ENCODE measurements around the gene RARS2.

The RARS2 gene

GRCh38 chr6:87589693-87590416 is at the start of gene RARS2, which contains the start of gene ORC3:
TSS of gene RARS2 (minus strand) at chr6:87589987. CDS start at chr6:87589957, 30 bp downstream.
TSS of gene ORC3 (plus strand) at chr6:87590135. CDS start at chr6:87590169, 34 bp downstream.
- peak within 1 kb of the TSS; percentile 98 for H3K9ac ChIP-seq (ENCODE audit: insufficient read length, low read depth)
- no peaks in the 10 kb centered on the region for H3K4me1 ChIP-seq (ENCODE audit: insufficient read depth, insufficient read length)
- TF ChIP-seq ZNF274 (IDR thresholded peaks at IDR 0.05; ENCODE audit: low read depth, low read length) (no peak), YY1 (IDR thresholded peaks at IDR 0.05; ENCODE audit: insufficient read depth, insufficient read length) (peak; percentile 18), SUZ12 (IDR thresholded peaks at IDR 0.05; ENCODE audit: extremely low read depth, insufficient read depth, insufficient read length) (no peak)
- H3K9me3 ChIP-seq (ENCODE audit: insufficient read depth, low read length), result no peaks in the 10 kb centered on the region; the same call in 1 of the 2 replicates
- H3K27me3 ChIP-seq (ENCODE audit: insufficient read depth, insufficient read length), result no peaks in the 10 kb centered on the region
- H3K36me3 ChIP-seq (ENCODE audit: insufficient read depth, insufficient read length, low read length), result peaks cover 49% of the 10 kb centered on the region
- peak; percentile 79 for DNase-seq (ENCODE audit: low read depth, low spot score)
- H3K4me3 ChIP-seq (ENCODE audit: insufficient read length, low read depth), result peak within 1 kb of the TSS; percentile 98

- TF ChIP-seq SUZ12 (IDR thresholded peaks at IDR 0.05; ENCODE audit: extremely low read depth, insufficient read depth, insufficient read length) (no peak), YY1 (IDR thresholded peaks at IDR 0.05; ENCODE audit: insufficient read depth, insufficient read length) (no peak), ZNF274 (IDR thresholded peaks at IDR 0.05; ENCODE audit: low read depth, low read length) (no peak)
- no peak overlapping the region for H3K4me3 ChIP-seq (ENCODE audit: insufficient read length, low read depth)
- no peaks in the 10 kb centered on the region for H3K9me3 ChIP-seq (ENCODE audit: insufficient read depth, low read length)
- peaks cover 23% of the 10 kb centered on the region for H3K36me3 ChIP-seq (ENCODE audit: insufficient read depth, insufficient read length, low read length)
- no peaks in the 10 kb centered on the region for H3K27me3 ChIP-seq (ENCODE audit: insufficient read depth, insufficient read length)
- no peak overlapping the region for H3K9ac ChIP-seq (ENCODE audit: insufficient read length, low read depth)
- H3K4me1 ChIP-seq (ENCODE audit: insufficient read depth, insufficient read length), result no peaks in the 10 kb centered on the region
- DNase-seq (ENCODE audit: low read depth, low spot score), result no peak
Measured at GRCh38 chr6:87639373-87639772, 49.6 kb upstream of the RARS2 start.

DNA sequence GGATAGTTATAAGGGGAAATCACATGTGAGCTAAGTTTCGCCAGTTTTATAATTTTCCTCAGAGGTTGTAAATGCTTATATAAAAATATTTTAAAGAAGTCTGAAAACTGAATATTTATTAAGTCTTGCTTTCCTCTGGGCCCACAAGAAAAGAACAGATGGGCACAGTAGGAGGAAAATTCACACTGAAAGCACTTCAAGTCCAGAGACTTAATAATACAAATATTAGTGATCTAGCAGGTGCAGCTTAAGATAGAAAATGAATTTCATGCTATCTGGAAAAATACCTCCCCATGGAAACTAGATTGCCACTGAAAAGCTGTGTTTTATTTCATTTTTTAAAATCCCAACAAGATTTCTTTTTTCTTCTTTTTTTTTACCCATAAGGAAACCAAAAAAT is 47.3 kb upstream of the RARS2 start:
- Histone ChIP-seq H3K4me3 (ENCODE audit: insufficient read length, low read depth) (no peak overlapping the region), H3K9me3 (ENCODE audit: insufficient read depth, low read length) (no peaks in the 10 kb centered on the region), H3K4me1 (ENCODE audit: insufficient read depth, insufficient read length) (no peaks in the 10 kb centered on the region), H3K9ac (ENCODE audit: insufficient read length, low read depth) (no peak overlapping the region), H3K36me3 (ENCODE audit: insufficient read depth, insufficient read length, low read length) (peaks cover 27% of the 10 kb centered on the region), H3K27me3 (ENCODE audit: insufficient read depth, insufficient read length) (no peaks in the 10 kb centered on the region)
- TF ChIP-seq SUZ12 (IDR thresholded peaks at IDR 0.05; ENCODE audit: extremely low read depth, insufficient read depth, insufficient read length) (no peak), ZNF274 (IDR thresholded peaks at IDR 0.05; ENCODE audit: low read depth, low read length) (no peak), YY1 (IDR thresholded peaks at IDR 0.05; ENCODE audit: insufficient read depth, insufficient read length) (no peak)
- no peak for DNase-seq (ENCODE audit: low read depth, low spot score)

- Histone ChIP-seq H3K36me3 (ENCODE audit: insufficient read depth, insufficient read length, low read length) (peaks cover 27% of the 10 kb centered on the region), H3K27me3 (ENCODE audit: insufficient read depth, insufficient read length) (no peaks in the 10 kb centered on the region), H3K4me3 (ENCODE audit: insufficient read length, low read depth) (no peak overlapping the region), H3K4me1 (ENCODE audit: insufficient read depth, insufficient read length) (no peaks in the 10 kb centered on the region), H3K9ac (ENCODE audit: insufficient read length, low read depth) (no peak overlapping the region), H3K9me3 (ENCODE audit: insufficient read depth, low read length) (no peaks in the 10 kb centered on the region)
- no peak for DNase-seq (ENCODE audit: low read depth, low spot score)
- no peak for TF ChIP-seq SUZ12 (IDR thresholded peaks at IDR 0.05; ENCODE audit: extremely low read depth, insufficient read depth, insufficient read length)
- no peak for TF ChIP-seq YY1 (IDR thresholded peaks at IDR 0.05; ENCODE audit: insufficient read depth, insufficient read length)
- no peak for TF ChIP-seq ZNF274 (IDR thresholded peaks at IDR 0.05; ENCODE audit: low read depth, low read length)
Measured at GRCh38 chr6:87636315-87636714, 46.5 kb upstream of the RARS2 start.

DNA sequence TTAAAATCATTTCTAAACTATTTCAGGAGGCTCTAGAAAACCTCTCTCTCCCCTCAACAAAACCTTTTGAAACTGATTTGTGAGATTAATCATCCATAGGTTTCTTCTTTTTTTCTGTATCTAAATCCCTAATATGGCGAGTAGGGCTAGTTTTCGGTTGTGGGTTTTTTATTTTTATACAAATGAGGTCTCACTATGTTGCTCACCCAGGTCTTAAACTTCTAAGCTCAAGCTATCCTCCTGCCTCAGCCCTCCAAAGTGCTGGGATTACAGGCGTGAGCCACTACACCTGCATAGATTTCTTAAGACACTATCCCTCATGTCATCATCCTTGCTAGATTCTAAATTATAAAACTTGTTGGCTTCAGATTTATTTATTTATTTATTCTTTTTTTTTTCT is 44.1 kb upstream of the RARS2 start:
- no peak overlapping the region for H3K9ac ChIP-seq (ENCODE audit: insufficient read length, low read depth)
- H3K9me3 ChIP-seq (ENCODE audit: insufficient read depth, low read length), result no peaks in the 10 kb centered on the region
- TF ChIP-seq YY1 (IDR thresholded peaks at IDR 0.05; ENCODE audit: insufficient read depth, insufficient read length) (no peak), ZNF274 (IDR thresholded peaks at IDR 0.05; ENCODE audit: low read depth, low read length) (no peak), SUZ12 (IDR thresholded peaks at IDR 0.05; ENCODE audit: extremely low read depth, insufficient read depth, insufficient read length) (no peak)
- no peaks in the 10 kb centered on the region for H3K27me3 ChIP-seq (ENCODE audit: insufficient read depth, insufficient read length)
- no peaks in the 10 kb centered on the region for H3K4me1 ChIP-seq (ENCODE audit: insufficient read depth, insufficient read length)
- no peak for DNase-seq (ENCODE audit: low read depth, low spot score)
- H3K4me3 ChIP-seq (ENCODE audit: insufficient read length, low read depth), result no peak overlapping the region
- peaks cover 33% of the 10 kb centered on the region for H3K36me3 ChIP-seq (ENCODE audit: insufficient read depth, insufficient read length, low read length)

DNA sequence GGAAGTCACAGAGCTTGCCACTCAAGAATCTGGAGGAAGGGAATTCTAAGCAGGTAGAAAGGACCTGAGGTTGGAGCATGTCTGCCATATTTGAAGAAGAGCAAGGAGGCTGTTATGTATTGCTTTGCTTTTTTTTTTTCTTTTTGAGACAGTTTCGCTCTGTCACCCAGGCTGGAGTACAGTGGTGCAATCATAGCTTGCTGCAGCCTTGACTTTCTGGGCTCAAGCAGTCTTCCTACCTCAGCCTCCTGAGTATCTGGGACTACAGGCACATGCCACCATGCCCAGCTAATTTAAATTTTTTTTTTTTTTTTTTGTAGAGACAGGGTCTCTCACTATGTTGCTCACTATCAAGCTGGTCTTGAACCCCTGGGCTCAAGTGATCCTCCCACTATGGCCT is 41.0 kb upstream of the RARS2 start:
- H3K4me3 ChIP-seq (ENCODE audit: insufficient read length, low read depth), result no peak overlapping the region
- TF ChIP-seq SUZ12 (IDR thresholded peaks at IDR 0.05; ENCODE audit: extremely low read depth, insufficient read depth, insufficient read length), result no peak
- no peak for TF ChIP-seq ZNF274 (IDR thresholded peaks at IDR 0.05; ENCODE audit: low read depth, low read length)
- TF ChIP-seq YY1 (IDR thresholded peaks at IDR 0.05; ENCODE audit: insufficient read depth, insufficient read length), result no peak
- H3K9me3 ChIP-seq (ENCODE audit: insufficient read depth, low read length), result no peaks in the 10 kb centered on the region
- H3K9ac ChIP-seq (ENCODE audit: insufficient read length, low read depth), result no peak overlapping the region
- peaks cover 18% of the 10 kb centered on the region for H3K36me3 ChIP-seq (ENCODE audit: insufficient read depth, insufficient read length, low read length)
- DNase-seq (ENCODE audit: low read depth, low spot score), result no peak
- H3K27me3 ChIP-seq (ENCODE audit: insufficient read depth, insufficient read length), result no peaks in the 10 kb centered on the region
- no peaks in the 10 kb centered on the region for H3K4me1 ChIP-seq (ENCODE audit: insufficient read depth, insufficient read length)

DNA sequence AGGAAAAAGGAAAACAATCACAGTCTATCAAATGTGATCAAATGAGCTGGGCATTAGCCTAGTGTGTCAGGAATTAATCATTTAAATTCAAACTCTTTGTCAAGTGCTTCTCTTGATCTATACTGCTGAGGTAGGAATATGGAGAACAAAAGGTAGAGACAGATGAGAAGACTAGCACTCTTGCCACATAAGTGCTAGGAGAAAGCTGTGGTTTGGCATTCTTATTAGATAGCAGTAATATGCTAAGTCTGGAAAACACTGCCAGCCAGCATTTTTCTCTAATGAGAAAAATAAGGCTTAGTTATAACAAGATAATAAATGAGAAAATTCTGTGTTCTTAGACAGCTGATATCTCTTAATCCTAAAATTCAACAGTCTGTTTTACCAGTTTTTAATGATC is 39.1 kb upstream of the RARS2 start:
- Histone ChIP-seq H3K36me3 (ENCODE audit: insufficient read depth, insufficient read length, low read length) (peaks cover 12% of the 10 kb centered on the region), H3K4me3 (ENCODE audit: insufficient read length, low read depth) (no peak overlapping the region), H3K9ac (ENCODE audit: insufficient read length, low read depth) (no peak overlapping the region), H3K4me1 (ENCODE audit: insufficient read depth, insufficient read length) (no peaks in the 10 kb centered on the region), H3K9me3 (ENCODE audit: insufficient read depth, low read length) (no peaks in the 10 kb centered on the region), H3K27me3 (ENCODE audit: insufficient read depth, insufficient read length) (no peaks in the 10 kb centered on the region)
- DNase-seq (ENCODE audit: low read depth, low spot score), result no peak
- TF ChIP-seq YY1 (IDR thresholded peaks at IDR 0.05; ENCODE audit: insufficient read depth, insufficient read length), result no peak
- no peak for TF ChIP-seq ZNF274 (IDR thresholded peaks at IDR 0.05; ENCODE audit: low read depth, low read length)
- TF ChIP-seq SUZ12 (IDR thresholded peaks at IDR 0.05; ENCODE audit: extremely low read depth, insufficient read depth, insufficient read length), result no peak
